Thoracic aorta (tissue), 2 donors: ENCODE measurements around the gene PHKG1. TPM values are rescaled to one million over a fixed set of nuclear protein-coding genes. Genes with fewer than 3 reads are reported as not detected.

ENCODE experiments used
- ATAC-seq: fragments of 150-250 bp; one replicate; pipeline ENCODE4 v1.8.0; 2017; ENCODE audit warnings: low read depth; ENCODE audit not compliant: insufficient number of reproducible peaks, low FRiP score
- DNase-seq: peaks from one replicate; pipeline ENCODE4 v3.0.0-alpha.2; 2020; ENCODE audit warnings: low spot score
- H3K27ac ChIP-seq, 2 donors: fragments of 200-600 bp; sonication (generic); 1 replicate in 1 of 2; 2 replicates in 1 of 2; pipeline ENCODE4 v1.5.1; 2016; ENCODE audit warnings: mild to moderate bottlenecking in 2 of 2, moderate library complexity in 2 of 2
- H3K27me3 ChIP-seq: fragments of 200-600 bp; sonication (generic); replicated peaks from 2 replicates; pipeline ENCODE4 v1.6.0; 2016; ENCODE audit warnings: mild to moderate bottlenecking; ENCODE audit not compliant: insufficient read depth
- H3K36me3 ChIP-seq: fragments of 200-600 bp; sonication (generic); one replicate; pipeline ENCODE4 v1.5.1; 2016
- H3K4me1 ChIP-seq, 2 donors: fragments of 200-600 bp; sonication (generic); 1 replicate in 1 of 2; 2 replicates in 1 of 2; pipeline versions ENCODE4 v1.5.1 to v1.6.0; 2016; ENCODE audit warnings: low read depth in 2 of 2, mild to moderate bottlenecking in 1 of 2; ENCODE audit not compliant: control insufficient read depth in 1 of 2
- H3K4me3 ChIP-seq: fragments of 200-600 bp; sonication (generic); 2 replicates; pipeline ENCODE4 v1.5.1; 2016; ENCODE audit warnings: mild to moderate bottlenecking
- H3K9me3 ChIP-seq: fragments of 200-600 bp; sonication (generic); 2 replicates; pipeline ENCODE4 v1.5.1; 2016
- total RNA-seq, 2 donors: library from RNA; depleted of rRNA; stranded (reverse); fragments of >200 nt; gene quantifications; one replicate each; pipeline versions ENCODE4 v1.1.0 to v1.2.3, GENCODE V29; 2016
- TF ChIP-seq, protein P1 (sequence below): fragments of 200-600 bp; sonication (generic); IDR thresholded peaks from one replicate; pipeline ENCODE4 v1.5.1; 2019; ENCODE audit warnings: antibody characterized with exemption

PHKG1 gene
- total RNA-seq, 2 donors from 2014 or later = 6.0 to 10.9 TPM

DNA sequence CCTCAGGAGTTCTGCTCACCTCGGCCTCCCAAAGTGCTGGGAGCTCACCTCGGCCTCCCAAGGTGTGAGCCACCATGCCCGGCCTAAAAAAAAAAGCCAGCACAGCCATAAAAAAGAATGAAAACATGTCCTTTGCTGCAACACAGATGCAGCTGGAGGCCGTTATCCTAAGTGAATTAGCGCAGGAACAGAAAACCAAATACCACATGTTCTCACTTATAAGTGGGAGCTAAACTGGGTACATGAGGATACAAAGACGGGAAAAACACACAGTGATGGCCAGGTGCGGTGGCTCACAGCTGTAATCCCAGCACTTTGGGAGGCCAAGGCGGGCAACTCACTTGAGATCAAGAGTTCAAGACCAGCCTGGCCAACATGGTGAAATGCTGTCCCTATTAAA lies 62.4 kb downstream of the PHKG1 start:
- no peak for DNase-seq
- no peak overlapping the region for H3K27ac ChIP-seq
- no peaks in the 10 kb centered on the region for H3K36me3 ChIP-seq
- no peak overlapping the region for H3K4me3 ChIP-seq
- ATAC-seq = no peak
- H3K27me3 ChIP-seq = no peaks in the 10 kb centered on the region
- H3K9me3 ChIP-seq = no peaks in the 10 kb centered on the region
- H3K4me1 ChIP-seq = no peaks in the 10 kb centered on the region
- TF ChIP-seq, protein P1, sequence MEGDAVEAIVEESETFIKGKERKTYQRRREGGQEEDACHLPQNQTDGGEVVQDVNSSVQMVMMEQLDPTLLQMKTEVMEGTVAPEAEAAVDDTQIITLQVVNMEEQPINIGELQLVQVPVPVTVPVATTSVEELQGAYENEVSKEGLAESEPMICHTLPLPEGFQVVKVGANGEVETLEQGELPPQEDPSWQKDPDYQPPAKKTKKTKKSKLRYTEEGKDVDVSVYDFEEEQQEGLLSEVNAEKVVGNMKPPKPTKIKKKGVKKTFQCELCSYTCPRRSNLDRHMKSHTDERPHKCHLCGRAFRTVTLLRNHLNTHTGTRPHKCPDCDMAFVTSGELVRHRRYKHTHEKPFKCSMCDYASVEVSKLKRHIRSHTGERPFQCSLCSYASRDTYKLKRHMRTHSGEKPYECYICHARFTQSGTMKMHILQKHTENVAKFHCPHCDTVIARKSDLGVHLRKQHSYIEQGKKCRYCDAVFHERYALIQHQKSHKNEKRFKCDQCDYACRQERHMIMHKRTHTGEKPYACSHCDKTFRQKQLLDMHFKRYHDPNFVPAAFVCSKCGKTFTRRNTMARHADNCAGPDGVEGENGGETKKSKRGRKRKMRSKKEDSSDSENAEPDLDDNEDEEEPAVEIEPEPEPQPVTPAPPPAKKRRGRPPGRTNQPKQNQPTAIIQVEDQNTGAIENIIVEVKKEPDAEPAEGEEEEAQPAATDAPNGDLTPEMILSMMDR = no peak

Other genes with a start within 250 kb of the PHKG1 start
- gene SEPTIN14, start 230.2 kb downstream of the PHKG1 start, total RNA-seq = not detected
- gene ZNF713, start 205.5 kb downstream of the PHKG1 start, total RNA-seq = 1 to 10 TPM; 3.1 to 6.5 TPM
- gene MRPS17, start 141.1 kb downstream of the PHKG1 start, total RNA-seq = 10 to 100 TPM; 12.1 to 13.1 TPM
- gene NIPSNAP2, start 128.4 kb downstream of the PHKG1 start, total RNA-seq = 10 to 100 TPM; 46.0 to 47.1 TPM
- 1 to 10 TPM; 5.1 to 5.8 TPM for gene PSPH, start 41.5 kb downstream of the PHKG1 start, total RNA-seq
- 10 to 100 TPM; 41.8 to 96.9 TPM for gene CCT6A, start 41.2 kb downstream of the PHKG1 start, total RNA-seq
- 100 to 1,000 TPM; 102 to 151 TPM for gene SUMF2, start 28.7 kb downstream of the PHKG1 start, total RNA-seq
- 100 to 1,000 TPM; 220 to 311 TPM for gene CHCHD2, start 13.5 kb upstream of the PHKG1 start, total RNA-seq
- 1 to 10 TPM in 1 of 2 donors, not detected in 1; 1.1 TPM for gene NUPR2, start 23.5 kb upstream of the PHKG1 start, total RNA-seq